GM18909 (cell line): Measurements from ENCODE around the gene MAPK1.
A peak's percentile ranks its signal among the peaks of the same experiment; 100 is the strongest.
"Not testable (repeated sequence)": the region's sequence is repeated elsewhere in the genome, so short reads cannot be mapped to it uniquely, and the experiment has no call there.

Experiments
- ATAC-seq: cut with Tn5 transposase; IDR thresholded peaks from one replicate; pipeline ENCODE4 v1.9.1; 2021; ENCODE audit warnings: mild to moderate bottlenecking; ENCODE audit not compliant: unreplicated experiment, poor library complexity

The MAPK1 gene

DNA sequence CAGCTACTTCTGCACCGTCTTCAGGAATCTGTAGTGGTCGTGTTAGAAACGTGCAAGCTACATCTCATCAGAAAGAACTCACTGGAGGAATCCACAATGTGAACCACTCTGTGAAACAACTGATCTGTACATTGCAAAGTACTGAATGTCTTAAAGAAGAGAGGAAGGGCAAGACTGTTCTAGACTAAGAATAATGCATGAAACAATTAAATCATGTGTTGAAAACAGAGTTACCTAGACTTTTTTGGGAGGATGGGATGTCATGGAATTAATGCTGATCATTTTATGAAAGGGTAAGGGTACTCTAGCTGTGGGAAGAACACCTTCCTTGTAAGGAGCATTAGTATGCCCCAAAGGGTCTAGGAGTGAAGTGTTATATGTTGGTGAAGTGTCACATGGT, 71.2 kb downstream of the MAPK1 start:
- ATAC-seq: no peak

DNA sequence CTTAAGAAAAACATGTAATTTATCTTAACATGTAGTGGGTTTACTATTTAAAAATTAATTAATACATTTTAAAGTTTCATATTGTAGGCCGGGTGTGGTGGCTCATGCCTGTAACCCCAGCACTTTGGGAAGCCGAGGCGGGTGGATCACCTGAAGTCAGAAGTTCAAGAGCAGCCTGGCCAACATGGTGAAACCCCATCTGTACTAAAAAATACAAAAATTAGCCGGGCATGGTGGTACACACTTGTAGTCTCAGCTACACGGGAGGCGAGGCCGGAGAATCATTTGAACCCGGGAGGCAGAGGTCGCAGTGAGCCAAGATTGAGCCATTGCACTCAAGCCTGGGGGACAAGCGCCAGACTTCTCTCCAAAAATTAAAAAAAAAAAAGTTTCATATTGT, 73.7 kb downstream of the MAPK1 start:
- ATAC-seq: not testable (repeated sequence)

DNA sequence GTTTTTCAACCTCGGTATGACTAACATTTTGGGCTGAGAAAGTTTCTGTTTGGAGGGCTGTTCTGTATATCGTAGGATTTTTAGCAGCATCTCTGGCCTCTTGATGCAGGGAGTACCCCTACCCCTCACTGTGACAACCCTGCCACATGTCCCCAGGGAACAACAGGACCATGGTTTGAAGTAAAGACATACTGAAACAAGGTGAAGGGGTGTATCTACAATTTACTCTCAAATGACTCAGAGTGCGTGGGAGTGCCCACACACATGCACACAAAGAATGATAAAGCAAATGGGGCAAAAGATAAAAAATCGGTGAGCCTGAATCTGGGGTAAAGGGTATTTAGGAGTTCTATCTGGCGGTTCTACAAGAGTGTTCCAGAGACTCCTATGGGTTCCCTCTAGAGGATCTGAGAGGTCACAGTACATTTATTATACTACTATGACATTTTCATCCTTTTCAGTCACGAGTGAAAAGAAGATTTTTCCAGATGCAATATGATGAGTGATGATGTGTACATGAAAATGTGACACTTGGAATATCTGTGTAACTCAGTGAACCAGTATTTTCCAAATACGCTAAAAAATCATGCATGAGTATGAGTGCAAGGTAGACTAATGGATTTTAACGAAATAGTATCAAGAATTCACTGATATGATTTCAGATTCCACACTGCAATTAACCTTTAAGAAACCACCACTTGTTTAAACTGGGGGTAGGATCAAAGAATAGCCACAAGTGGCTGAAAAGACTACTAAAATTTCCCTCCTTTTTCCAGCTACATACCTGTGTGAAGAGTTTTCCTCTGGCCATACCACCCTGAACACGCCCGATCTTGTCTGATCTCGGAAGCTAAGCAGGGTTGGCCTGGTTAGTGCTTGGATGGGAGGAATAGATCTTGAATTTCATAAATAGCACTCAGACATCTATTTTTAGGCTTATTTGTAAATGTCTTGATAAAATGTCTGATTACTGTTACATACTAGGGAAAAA, 75.5 kb downstream of the MAPK1 start:
- peak; percentile 52 for ATAC-seq

DNA sequence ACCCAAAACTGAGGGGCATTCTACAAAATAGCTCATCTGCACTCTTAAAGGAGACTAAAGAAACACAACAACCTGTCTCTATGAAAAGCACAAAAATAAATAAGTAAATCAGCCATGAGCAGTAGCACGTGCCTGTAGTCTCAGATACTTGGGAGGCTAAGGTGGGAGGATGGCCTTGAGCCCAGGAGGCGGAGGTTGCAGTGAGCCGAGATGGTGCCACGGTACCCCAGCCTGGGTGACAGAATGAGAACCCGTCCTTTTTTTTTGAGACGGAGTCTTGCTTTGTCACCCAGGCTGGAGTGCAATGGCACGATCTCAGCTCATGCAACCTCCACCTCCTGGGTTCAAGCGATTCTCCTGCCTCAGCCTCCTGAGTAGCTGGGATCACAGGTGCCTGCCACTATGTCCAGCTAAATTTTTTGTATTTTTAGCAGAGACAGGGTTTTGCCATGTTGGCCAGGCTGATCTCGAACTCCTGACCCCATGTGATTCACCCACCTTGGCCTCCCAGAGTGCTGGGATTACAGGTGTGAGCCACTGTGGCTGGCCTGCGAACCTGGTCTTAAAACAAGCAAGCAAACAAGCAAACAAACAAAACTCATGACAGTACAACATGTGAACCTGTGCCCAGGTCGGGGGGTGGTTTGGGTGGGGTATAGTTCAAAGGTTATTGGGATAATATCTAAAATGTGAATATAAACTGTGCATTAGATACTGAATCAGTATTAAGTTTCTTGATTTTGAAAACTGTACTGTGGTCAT, 76.4 kb downstream of the MAPK1 start:
- not testable (repeated sequence) for ATAC-seq

DNA sequence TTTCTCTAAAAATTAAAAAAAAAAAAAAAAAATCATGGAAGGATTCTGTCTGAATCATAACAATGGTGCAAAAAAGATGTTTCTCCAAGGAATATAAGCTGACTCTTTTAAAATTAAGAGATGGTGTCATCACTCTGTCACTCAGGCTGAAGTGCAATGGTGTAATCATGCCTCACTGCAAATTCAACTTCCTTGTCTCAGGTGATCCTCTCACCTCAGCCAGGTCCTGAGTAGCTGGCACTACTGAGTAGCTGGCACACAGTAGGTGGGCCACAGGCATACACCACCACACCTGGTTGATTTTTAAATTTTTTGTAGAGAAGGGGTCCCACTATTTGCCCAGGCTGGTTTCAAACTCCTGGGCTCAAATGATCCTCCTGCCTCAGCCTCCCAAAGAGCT, 77.1 kb downstream of the MAPK1 start:
- no peak for ATAC-seq

DNA sequence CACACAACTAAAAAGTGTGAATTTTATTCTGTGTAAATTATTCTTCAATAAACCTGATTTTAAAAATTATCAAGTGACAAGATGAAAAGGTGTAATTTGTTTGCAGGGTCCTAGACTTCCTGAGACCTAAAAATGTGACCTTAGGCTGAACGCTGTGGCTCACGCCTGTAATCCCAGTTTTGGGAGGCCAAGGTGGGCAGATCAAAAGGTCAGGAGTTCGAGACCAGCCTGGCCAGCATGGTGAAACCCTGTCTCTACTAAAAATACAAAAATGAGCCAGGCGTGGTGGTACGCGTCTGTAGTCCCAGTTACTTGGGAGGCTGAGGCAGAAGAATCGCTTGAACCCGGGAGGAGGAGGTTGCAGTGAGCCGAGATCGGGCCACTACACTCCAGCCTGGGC, 79.9 kb downstream of the MAPK1 start:
- ATAC-seq: not testable (repeated sequence)

DNA sequence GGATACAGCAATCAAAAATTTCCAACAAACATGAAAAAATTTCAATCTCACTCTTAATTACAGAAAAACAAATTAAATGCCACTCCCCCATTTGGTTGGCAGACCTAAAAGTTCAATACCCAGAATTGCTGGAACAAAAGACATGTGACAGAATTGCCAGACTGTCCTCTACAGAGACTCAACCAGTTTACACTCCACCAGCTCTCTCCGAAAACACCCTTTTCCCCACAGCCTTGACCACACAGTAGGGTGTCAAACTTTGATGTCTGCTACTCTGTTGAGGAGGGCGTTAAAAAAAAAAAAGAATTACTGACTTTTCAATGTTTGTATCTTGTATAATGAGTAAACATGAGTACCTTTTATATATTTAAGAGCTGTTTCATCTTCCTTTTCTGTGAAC, 87.2 kb downstream of the MAPK1 start:
- ATAC-seq: no peak

DNA sequence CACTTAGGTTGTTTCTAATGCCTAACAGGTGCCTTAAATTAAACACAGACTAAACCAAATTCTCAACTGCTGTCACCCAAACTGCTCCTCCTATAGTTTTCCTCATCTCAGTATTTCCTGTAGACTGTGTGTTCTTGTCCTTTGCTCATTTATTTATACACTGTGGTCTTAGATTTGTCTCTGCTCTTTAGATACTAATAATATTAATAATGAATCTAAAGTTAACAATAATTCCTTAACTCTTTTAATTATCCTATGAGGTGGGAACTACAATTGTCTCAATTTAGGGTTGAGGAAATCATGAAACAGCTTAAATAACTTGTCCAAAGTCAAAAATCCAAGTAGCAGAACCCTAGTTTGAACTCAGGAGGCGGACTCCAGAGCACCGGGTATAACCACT, 88.0 kb downstream of the MAPK1 start:
- ATAC-seq: no peak

DNA sequence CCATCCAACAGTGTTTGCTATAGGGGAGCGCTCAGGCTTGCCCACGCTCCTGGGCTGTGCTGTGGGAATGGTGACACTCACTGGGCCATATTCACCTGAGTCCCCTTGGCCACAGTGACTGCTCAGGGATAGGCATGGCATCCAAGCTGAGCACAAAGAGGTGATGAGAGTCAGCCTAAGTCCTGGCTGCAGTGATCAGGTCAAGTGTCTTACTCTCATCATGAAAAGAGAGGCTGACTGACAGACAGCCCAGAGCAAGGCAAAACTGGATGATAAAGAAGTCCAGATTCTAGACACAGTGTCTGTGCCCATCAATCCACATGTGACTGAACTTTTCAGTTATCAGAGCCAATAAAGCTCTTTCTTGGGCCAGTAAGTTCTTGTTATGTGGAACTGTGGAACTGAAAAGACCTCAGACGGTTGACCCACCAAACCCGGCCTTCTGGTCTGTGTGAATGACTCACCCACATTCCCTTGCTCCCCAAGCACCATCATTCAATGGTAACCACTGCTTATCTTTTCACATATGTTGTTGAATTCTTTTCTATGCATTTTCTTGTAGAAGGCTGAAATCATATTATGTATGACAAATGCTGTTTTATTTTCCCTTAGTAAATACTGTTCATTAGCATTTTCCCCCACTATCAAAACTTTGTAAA, 88.6 kb downstream of the MAPK1 start:
- no peak for ATAC-seq

DNA sequence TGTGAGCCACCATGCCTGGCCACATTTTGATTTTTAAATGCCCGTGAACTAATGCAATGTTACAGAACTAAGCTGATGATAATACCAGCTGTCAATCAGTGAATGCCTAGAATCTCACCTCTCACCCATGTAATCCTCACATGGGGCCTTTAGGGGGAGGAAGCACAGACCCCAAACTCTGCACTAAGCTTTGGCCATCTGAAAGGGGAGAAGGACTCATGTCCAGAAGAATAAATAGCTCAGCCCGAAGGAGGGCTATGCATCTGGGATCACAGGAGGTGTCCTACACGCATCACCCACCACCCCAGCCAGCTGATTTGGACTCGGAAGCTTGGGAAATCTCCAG, 95.8 kb downstream of the MAPK1 start:
- no peak for ATAC-seq

DNA sequence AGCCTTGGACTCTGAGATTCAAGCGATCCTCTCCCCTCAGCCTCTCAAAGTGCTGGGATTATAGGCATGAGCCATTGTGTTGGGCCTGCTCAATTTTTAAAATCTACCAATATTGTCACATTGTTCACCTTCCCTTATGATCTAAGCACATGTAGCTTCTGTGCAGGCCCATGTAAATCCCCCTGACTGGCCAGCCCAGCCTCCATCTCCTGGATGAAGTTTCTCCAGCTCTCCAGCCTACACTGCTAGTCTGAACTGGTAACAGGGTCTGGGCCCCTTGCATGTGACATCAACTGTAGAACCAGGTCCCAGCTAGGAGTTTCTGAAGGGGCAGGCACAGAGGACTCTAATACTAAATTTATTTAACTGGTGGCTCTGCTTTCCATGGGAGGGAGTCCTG, 99.0 kb downstream of the MAPK1 start:
- ATAC-seq: no peak

DNA sequence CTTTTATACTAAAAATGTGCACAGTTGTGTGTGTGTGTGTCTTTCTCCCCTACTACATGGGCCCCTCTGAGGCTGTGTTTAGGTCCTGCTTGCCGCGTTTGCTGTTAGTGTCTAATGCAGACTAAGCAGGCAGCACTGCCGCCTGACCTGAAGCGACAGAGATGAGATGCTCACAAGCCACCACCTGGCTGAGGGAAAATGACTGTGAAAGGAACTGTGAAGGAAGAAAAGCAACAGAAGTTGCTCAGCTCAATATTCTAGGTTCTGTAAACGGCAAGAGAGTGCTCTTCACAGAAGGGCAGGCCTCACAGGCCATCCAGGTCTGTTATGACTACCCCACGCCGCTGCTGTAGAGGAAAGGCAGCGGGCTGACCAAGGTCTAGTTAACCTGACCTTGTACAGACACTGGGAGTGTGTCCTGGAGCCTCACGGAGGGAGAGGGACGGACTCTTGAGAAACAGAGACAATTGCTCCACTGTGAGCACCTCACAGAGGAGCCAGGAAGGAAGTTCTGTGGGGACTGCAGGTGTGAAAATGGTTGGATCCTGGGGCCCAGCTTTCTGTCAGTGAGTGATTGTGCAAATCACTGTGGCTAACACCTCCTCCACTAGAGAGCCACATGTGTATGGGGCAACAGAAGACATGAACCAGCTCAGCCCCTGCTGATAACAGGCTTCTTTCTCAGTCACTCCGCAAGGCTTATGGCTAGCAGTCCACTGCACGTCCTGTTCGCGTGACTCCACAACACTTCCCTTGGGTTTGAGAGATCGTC, 100.6 kb downstream of the MAPK1 start:
- peak; percentile 45 for ATAC-seq

DNA sequence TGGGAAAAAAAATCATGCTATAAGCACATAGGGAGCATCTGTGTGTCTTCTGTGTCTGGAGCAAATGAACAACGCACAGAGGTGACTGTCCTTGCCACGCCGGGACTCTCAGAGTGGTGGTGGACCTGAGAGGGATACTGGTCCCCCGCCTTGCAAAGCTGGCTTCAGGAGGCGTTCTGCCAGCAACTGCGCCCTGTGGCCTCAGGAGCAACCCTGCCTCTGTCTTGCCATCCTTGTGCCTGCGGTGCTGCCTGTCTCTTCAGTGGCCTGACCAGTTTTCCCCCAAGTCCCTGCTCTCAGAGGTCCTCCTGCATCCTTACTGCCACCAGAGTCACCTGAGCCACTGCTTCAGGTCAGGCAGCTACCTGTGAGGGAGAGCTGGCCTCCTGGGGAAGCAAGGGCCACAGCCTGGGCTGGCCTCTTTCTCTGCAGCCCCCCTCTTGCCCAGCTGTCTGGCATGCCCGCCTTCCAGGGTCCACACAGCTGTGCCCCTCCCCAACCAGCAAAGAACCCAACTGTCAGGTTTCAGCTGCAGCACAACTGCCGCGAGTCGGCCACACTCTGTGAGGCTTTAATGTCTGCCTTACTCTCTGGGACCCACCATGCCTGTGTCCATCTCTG, 101.4 kb downstream of the MAPK1 start:
- ATAC-seq: no peak

DNA sequence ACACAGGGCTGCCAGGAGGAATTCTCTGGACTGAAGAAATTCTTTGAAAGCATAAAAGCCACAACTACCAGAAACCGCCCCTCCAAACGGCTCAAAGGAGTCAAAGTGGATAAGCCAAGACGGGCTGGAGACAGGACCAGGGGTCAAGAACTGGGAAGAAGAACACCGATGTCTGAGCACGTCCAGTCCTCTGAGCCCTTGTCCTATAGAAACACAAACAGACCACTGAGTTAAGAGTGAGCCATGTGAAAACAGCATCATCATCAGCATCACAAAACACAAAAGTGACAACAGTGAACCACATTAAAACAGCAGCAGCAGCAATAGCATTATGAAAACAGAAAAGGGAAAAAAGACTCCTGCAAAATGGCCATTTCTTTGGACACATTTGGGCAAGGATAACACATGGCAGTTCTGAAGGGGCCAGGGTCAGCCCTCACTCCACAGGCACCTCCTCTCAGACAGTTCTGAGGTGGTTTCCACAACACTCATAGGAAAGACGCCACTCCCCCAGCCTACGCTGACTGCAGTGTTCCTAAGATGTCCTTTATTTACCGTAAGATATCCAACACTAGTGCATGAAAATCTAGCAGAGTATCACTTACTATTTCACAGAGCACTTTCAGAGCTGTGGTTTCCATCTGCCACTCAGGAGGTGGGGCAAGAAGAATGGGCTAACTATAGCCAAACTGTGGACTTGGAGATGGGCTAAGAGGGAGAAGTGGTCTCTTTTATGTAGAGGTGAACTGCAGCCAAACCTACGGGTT, 103.2 kb downstream of the MAPK1 start:
- no peak for ATAC-seq

DNA sequence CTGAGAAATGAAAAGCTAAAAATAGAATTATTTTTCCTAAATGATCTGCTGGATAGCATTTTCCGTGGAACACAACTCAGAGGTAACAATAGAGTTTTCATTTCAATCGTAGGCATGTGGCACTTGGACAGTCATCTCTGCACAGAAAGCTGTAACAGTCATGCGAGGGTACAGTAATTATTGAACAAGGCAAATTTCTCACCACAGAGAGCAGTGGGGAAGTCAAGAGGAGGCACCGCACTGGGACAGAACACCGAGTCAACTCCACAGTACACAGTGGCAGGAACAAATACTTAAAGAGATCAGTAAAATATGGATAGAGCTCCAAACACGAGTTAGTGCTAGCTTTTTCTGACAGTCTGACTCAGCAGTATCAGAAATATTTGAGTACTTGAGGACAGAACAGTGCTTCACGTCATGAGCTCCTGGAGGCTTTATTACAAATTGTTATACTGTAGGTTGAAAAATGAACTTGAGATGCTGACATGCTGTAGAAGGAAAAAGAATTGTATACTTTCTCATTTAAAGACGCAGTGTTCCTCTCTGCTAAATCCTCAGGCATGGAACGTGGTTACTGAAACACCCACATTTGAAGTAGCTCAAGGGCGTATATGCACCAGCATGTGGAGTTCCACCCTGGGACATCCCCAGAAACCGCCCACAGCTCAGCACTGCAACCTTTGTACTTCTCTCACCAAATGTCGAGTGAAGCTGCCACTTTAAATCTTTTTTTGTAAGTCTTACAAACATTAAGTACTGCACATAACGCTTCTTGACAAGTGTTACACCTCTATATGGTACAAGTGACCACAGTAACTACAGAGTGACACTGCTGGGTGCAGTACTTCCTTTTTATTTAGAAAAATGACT, 104.5 kb downstream of the MAPK1 start:
- ATAC-seq: no peak

DNA sequence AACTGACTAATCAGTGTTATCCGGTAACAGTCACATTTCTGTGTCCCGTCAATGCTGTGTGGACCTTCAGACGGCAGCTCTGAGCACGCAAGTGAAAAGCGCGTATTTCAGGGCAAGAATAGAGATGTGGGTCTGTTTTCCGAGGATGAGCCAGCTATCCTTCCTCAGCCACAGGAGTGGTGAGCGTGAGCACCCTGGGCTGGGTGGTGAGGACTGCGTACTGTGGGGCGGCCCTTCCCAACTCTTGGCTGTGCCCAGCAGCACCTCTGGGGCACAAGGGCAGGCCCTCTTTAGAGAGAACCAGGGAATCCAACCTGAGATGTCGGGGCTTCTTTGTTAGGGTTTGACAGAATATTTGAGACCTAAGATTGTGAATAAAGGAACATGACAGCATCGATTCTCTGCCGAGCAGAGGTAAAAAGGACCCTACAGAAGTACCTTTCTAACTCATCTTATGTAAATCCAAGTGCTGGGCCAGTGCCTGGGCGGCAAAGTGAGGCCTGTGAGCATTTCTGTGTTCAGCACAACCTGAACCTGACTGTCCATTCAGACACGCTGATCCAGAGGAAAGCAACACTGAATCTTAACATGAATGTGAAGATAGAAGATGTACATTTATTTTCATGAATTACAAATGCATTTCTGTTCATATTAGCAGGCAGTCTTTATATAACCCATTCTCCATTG, 105.3 kb downstream of the MAPK1 start:
- ATAC-seq: no peak

DNA sequence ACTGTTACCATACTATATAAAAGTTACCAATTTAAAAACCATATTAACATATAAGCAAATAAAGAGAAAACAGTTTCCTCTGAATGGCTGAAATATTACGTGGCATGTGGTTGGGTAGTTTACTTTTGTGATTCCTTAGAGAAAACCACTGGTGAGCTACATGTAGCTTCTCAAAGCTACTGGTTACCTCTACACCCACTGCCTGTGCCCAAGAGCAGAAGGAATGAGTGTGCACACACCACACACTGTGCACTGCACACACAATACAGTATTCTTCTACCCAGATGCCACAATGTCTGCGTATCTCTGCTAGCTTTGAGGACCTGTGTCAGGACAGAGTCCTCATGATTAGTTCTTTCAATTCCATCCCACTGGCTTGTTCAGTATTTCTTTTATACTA, 106.4 kb downstream of the MAPK1 start:
- no peak for ATAC-seq

DNA sequence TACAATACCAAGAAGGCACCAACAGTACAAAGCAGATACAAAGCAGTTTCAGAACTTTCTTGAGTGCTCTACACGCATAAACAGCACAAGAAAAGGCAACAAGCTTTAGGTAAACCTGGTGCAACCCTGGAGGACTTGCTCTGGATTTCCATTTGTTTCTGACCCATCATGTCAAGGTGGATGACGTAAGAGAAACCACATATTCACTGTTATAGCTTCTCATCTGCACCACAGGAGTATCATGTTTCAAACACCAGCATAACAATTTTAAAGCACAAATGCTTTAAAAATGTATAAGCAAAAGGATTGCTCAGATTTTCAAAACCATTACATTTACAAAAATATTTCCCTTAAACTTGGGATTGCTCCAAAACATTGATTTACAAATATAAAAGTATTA, 106.8 kb downstream of the MAPK1 start:
- no peak for ATAC-seq
